GM20000 (cell line): Measurements from ENCODE around the gene ACAA2.

Source experiments
- DNase-seq: peaks from one replicate; pipeline ENCODE4 v3.0.0; 2012; ENCODE audit warnings: low spot score
- TF ChIP-seq, protein P1 (sequence below): IDR thresholded peaks from 2 replicates; pipeline ENCODE4 v1.5.1; 2012; ENCODE audit warnings: mild to moderate bottlenecking, control low read depth; ENCODE audit errors: extremely low read depth, missing control alignments

The ACAA2 gene

DNA sequence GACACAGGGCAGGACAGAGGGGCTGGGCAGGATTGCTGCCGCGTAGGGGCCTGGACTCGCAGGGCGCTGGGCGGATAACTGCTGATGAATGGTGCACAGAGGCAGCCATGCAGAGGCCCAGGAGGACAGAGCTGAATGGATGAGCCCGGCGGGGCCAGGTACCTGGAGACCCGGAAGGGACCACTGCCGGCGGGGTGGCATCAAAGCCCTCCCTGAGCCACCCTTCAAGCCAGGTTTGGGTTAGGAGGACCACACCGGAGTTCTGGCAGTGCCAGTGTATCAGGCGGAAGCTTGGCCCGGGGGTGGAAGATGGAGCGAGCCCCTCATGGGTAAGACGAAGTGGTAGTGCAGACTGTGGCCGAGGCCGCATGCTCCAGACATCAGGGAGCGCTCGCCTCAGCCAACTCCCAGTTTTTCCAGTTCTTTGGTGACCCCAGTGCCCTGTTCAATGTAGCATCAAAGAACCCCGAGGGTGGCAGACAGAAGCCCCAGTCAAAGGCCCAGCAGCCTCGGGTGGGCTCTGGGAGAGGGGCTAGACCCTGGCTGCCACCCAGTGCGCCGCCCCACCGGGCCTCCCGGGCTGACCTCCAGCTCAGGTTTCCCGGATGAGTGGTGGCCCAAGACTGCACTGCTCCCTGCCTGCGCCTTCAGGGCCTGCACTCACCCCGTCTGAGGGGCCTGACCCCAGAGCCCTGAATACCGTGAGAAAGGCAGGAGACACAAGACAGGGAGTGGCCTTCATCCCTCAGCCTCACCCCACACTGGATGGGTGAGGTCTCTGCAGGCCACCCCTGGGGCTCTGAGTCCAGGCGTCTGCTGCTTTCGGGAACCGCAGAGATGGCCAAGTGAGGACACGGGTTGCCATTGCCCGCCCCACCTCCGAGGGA, 50.9 kb downstream of the ACAA2 start:
- TF ChIP-seq, protein P1, sequence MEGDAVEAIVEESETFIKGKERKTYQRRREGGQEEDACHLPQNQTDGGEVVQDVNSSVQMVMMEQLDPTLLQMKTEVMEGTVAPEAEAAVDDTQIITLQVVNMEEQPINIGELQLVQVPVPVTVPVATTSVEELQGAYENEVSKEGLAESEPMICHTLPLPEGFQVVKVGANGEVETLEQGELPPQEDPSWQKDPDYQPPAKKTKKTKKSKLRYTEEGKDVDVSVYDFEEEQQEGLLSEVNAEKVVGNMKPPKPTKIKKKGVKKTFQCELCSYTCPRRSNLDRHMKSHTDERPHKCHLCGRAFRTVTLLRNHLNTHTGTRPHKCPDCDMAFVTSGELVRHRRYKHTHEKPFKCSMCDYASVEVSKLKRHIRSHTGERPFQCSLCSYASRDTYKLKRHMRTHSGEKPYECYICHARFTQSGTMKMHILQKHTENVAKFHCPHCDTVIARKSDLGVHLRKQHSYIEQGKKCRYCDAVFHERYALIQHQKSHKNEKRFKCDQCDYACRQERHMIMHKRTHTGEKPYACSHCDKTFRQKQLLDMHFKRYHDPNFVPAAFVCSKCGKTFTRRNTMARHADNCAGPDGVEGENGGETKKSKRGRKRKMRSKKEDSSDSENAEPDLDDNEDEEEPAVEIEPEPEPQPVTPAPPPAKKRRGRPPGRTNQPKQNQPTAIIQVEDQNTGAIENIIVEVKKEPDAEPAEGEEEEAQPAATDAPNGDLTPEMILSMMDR = no peak

DNA sequence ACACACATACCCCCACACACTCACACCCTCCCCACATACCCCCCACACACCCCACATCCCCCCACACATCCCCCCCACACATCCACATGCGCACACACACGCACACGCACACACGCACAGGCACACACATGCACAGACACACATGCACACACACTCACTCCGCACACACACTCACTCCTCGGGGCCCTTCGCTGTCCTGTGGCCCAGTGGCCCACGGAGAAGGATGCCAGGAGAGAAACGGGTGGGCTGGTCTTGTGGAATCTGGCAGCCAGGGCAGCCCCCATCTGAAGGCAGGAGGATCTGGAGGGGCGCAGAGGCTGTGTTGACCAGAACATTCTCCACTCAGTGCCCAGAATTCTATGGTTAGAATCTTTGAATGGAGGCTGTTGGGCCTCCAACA, 51.6 kb downstream of the ACAA2 start:
- DNase-seq = no peak
- TF ChIP-seq, protein P1 = no peak

More for the DNA sequence above, 50.9 kb downstream of the ACAA2 start:
- DNase-seq = no peak

DNA sequence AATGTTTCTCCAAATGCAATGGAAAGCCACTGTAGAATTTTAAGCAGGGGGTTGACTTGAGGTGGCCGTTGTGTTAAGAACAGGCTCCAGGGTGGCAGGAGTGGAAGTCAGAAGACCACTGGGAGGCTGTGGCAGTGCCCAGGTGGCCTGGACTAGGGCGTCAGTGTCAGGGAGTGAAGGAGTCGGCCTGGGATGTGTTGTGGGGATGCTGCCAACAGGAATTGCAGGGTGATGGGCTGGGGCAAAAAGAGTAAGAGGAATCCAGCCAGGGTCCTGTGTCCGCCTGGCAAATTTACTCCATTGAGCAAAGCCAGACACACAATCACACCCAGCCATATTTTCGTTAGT, 55.1 kb downstream of the ACAA2 start:
- TF ChIP-seq, protein P1 = no peak
- DNase-seq = no peak

DNA sequence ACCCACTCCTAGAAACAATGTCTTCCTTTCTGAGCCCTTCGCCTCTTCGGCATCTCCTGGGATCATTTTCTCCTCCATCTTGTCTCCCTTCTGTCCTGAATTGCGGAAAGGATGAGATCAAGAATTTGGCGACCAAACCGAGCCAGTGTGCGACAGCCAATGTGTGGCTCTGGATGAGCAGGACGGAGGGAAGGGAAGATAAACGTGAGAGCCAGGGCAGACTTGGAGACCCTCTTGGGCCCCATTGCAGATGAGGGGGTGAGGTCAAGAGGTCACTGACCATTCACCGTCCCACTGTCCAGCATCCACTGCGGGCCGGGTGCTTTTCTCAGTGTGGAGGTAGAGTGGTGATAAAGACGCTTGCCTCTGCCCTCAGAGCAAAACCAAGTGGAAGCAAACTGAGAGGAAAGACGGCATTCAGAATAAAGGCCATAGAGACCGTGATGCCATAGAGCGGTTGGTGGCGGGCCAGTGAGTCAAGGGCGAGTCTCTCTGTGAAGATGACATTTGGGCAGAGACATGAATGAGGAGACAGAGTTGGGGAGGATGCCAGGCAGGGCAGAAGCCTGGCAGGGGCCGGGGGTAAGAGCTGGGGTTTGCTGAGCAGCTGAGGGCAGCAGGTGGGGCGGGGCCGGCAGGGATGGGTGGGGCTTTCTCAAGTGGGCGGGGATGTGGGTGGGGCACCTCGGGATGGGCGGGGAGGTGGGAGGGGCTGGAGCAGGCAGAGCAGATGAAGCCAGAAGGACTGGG, 55.6 kb downstream of the ACAA2 start:
- peak; percentile 46 for DNase-seq

DNA sequence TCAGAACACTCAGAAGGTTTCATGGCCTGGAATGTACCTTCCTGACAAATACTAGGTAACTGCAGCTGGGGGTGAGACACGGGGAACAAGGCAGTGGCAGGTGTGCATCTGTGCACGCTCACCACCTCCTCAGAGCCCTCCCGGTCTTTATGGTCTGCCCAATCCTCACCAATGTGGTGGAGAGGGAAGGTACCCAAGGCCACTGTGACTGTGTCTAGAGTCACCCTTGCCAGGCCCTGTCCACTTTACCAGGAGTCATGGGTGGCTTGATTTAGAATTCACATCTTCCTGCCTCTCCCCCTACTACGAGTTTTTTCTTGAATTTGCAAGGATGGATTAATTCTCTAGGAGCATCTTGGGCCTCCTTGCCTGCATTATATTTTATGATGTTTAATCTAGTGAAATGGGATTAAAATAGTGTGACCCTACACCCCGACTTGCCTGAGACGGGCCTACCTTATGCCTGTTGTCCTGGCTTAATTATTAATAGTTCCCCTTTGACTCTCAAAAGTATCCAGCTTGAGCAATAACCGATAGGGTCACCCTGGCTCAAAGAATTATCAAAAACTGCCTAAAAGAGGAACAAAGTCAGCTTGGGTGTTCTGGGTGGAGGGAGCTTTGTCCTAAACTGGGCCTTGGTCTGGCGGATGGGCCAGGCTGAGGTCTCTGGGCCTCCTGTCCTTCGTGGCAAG, 56.5 kb downstream of the ACAA2 start:
- DNase-seq = no peak
- TF ChIP-seq, protein P1 = no peak

More for the DNA sequence above, 55.6 kb downstream of the ACAA2 start:
- TF ChIP-seq, protein P1 = no peak

DNA sequence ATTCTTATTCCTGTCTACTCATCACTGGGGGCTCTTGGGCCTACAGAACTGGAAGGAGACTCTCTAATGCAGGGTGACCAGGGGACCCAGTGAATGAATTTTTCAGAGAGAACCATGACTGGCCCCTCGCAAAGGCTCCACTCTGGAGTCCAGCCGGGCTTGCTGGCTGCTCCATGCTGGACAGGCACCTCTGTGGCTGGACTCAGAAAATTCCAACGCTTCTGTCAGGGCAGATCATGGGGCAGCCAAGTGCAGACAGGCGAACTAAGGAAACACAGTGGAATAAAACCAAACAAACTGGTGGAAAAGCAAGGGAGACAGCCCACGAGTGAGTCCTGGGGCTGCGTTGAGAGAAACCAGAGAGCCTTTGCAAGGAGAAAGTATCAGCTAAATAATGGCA, 57.2 kb downstream of the ACAA2 start:
- TF ChIP-seq, protein P1 = no peak
- DNase-seq = no peak
